GM19397 (cell line): ENCODE results near the gene LTN1.
"Not testable (repeated sequence)": the region's sequence is repeated elsewhere in the genome, so short reads cannot be mapped to it uniquely, and the experiment has no call there.

Experiments
- ATAC-seq: cut with Tn5 transposase; IDR thresholded peaks from one replicate; pipeline ENCODE4 v1.9.1; 2021; ENCODE audit warnings: mild to moderate bottlenecking, moderate library complexity; ENCODE audit not compliant: unreplicated experiment

LTN1 gene

GRCh38 chr21:28992526-28993292, at the start of gene LTN1:
TSS of gene LTN1 (minus strand) at chr21:28992877. CDS start at chr21:28992805, 72 bp downstream.
- ATAC-seq = peak; percentile 99

DNA sequence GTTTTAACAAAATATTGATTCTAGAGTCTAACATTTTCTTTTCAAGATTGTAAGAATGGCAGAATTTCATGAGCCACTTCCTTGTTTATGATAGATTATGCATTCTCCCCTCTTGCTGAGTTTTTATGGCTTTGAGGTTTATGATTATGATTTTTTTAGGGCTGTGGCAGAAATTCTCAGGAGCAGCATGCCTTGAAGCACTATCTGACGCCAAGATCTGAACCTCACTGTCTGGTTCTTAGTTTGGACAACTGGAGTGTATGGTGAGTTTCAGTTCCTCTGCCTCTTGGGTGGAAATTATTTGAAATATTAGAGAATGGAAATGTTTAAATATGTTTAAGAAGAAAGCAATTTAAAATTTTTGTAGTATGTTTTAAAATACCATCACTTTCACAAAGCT, 42.0 kb upstream of the LTN1 start:
- ATAC-seq = no peak

DNA sequence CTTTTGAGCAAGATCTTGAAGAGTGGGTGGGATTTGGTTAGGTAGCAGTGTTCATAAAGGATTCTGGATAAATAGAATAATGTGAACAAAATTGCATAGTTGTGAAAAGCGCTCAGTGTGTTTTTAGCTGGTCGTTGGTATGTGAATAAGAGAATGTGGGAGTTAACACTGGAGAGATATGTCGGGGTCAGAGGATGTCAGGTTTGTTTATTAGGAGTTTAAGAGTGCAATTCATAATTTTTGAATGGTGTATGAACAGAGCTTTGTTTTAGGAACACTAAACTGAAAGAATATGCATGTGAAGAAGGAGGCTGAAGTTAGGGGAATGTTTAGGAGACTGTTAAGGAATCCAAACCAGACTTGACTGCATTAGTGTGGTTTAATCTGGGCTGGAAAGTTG, 41.2 kb upstream of the LTN1 start:
- no peak for ATAC-seq

GRCh38 chr21:29033301-29033700, 40.6 kb upstream of the LTN1 start:
- no peak for ATAC-seq

DNA sequence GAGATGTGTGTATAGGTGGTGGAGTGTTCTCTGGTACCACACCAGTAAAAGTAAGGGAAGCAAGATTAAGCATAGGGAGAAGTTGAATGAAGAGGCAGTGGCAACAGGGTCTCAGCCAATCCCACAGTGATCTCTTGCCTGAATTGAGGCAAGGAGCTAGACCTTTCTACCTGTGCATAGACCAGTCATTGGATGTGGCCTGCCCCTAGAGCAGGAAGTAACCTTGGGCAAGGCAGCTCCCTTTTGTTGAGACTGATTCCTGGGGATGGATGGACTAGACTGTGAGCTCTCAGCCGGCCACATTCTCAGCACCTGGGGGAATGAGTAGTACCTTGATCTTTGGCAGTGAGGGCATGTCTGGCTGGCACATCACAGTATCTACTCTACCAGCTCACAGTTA, 38.2 kb upstream of the LTN1 start:
- ATAC-seq = no peak

- no peak for ATAC-seq
These were observed 36.8 kb upstream of the LTN1 start for GRCh38 chr21:29029524-29029923.

- no peak for ATAC-seq
These were observed 32.6 kb upstream of the LTN1 start for GRCh38 chr21:29025328-29025713.

DNA sequence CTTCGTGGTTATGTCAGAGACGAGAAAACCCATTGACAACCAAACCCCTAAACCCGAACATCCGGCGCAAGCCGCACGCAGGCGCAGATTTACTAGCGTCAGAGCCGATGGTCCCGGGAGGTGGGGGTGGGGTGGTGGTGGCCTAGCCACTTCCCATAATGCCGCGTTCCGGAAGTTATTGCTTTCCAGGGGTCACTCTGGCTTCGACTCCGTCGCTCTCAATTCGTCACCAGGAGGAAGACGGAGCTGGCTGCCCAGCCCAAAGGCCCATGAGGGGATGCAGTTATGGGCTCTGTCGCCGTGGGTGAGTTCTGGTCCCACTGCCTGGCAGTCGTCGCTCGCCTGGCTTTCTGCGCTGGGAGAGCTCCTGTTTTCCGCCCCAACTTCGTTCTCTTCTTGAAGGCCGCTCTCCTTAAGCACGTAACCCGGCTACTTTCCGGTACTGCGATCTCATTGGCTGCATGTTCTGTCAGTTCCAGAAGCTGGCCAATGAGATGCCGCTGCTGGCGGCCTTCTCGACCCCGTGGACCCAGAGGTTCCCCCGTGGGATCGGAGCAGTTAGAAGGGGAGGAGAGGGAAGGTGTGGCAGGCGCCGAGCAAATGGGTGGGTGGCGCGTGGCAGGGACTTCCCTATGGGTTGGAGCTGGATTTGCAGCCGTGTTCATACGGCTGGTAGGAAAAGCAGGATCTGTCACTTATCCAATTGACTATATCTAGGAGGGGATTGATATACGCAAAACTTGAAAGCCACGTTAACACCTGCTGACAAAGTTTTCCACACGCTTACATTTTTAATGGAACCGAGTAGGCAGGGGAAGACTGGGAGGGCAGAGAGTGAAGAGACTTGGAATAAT, 32.0 kb upstream of the LTN1 start, which contains the start of gene USP16:
TSS of gene USP16 (plus strand) at position 195 of the 854 bp plus-strand sequence. CDS start 3,246 bp downstream, outside the sequence.
- ATAC-seq = peak; percentile 98

GRCh38 chr21:29022166-29022565, 29.5 kb upstream of the LTN1 start:
- ATAC-seq = no peak

DNA sequence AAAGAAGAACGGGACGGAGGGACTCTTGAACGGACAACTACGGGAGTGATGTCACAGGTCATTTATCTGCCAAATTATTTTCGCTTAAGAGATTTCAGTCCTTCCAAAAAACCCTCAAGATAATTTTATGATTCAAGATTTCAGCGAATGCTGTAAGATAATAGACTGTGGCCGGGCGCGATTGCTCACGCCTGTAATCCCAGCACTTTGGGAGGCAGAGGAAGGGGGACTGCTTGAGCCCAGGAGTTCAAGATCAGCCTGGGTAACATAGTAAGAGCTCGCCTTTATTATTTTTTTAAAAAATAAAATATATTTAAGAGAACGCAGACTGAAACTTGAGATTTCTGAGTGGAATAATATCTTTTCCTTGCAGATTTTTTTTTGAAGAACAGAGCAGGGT, 25.9 kb upstream of the LTN1 start:
- peak; percentile 16 for ATAC-seq

DNA sequence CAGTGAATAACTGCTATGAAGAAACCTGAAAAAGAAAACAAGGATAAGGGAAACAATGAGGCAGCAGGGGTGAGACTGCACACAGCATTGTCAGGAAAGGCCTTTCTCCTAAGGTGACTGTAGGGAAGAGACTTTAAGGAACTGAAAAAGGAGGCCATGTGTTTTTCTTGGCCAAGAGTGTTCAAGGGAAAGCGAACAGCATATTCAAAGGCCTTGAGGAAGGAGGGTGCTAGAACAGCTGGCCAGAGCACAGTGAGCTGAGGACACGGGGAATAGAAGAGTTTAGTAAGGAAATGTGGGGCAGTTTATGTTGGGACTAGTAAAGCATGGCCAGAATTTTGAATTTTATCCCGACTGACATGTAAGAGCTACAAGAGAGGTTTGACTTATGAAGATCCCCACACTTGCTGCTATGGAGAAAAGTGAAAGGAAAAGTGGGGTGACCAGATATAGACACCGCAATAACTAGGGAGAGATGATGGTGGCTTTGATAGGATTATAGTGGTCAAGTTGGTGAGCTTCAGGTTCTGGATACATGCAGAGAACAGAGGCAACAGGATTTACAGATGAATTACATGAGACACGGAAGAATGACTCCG, 25.1 kb upstream of the LTN1 start:
- no peak for ATAC-seq

GRCh38 chr21:29011236-29011635, 18.6 kb upstream of the LTN1 start:
- ATAC-seq = not testable (repeated sequence)

- ATAC-seq = no peak
These were observed 15.7 kb upstream of the LTN1 start for GRCh38 chr21:29008367-29008766.

GRCh38 chr21:29007810-29008209, 15.1 kb upstream of the LTN1 start:
- ATAC-seq = no peak

DNA sequence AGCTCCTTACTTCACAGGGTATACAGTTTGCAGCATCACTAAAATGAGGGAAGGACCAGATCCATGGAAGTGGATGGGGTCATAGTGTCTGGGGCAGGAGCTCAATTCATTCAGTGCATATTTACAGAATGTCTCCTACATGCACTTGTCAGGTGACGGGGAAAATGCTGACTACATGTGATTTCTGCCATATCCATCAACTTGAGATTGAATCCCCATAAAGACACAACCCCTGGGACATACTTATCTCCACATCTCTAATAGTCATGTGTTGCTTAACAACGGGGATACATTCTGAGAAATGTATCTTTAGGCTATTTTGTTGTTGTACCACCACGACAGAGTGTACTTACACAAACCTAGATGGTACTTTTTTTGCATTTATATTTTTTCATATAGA, 14.5 kb upstream of the LTN1 start:
- no peak for ATAC-seq

- no peak for ATAC-seq
These were observed 13.0 kb upstream of the LTN1 start for GRCh38 chr21:29005696-29006095.

- ATAC-seq = peak; percentile 99
These were observed 9.9 kb upstream of the LTN1 start for GRCh38 chr21:29002442-29003144.

DNA sequence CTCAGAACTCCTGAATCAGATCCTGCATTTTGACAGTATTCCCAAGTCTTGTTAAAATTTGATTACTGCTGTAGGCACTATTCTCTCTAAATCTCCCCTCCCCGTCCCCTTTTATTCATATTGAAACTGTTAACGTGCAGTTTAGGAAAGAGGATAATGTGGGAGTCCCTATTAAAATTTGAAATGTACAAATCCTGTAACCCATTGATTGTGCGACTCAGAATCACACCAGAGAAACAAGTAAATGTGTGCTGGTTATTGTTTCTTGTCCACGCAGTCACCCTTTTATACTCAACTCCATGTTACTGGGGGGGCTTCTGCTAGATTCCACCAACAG, 584 bp upstream of the LTN1 start:
- ATAC-seq = no peak

GRCh38 chr21:28991861-28992525, 684 bp downstream of the LTN1 start:
- ATAC-seq = no peak

- ATAC-seq = not testable (repeated sequence)
These were observed 4.5 kb downstream of the LTN1 start for GRCh38 chr21:28988146-28988545.

GRCh38 chr21:28986677-28987076, 6.0 kb downstream of the LTN1 start:
- no peak for ATAC-seq
